HG03521 (cell line): ENCODE measurements around the gene GALNT6.

Experiments
- ATAC-seq: cut with Tn5 transposase; IDR thresholded peaks from one replicate; pipeline ENCODE4 v1.9.1; 2021; ENCODE audit warnings: mild to moderate bottlenecking, moderate library complexity; ENCODE audit not compliant: unreplicated experiment

Gene GALNT6

DNA sequence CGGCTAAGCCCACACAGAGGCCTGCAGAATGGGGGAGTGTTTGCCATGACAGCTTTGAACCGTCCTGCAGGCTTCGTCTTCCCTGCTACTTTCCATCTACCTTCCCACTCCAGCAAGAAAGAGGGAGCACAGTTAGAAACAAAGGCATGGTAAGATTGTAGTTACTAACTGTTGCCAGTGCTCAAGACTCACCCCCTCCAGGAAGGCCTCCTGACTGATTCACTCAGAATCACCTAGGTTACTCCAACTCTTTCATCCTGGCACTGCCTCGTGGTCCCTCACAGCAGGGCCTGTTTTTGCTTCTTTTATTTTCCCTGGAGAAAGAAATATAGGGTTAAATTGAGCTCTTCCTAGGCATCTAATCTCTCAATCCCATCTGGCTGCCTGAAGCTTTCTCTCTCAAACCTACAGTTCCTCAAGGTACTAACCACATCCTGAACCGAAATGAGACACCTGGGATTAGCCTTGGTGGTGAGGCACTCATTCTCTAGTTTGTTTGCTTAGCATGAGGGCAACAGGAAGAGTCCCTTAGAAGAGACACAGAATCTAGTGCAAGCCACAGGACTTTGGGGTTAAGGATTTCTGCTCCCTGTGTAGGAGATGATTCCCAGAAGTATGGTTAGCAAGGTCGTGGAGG, 7.8 kb downstream of the GALNT6 start:
- ATAC-seq = no peak

DNA sequence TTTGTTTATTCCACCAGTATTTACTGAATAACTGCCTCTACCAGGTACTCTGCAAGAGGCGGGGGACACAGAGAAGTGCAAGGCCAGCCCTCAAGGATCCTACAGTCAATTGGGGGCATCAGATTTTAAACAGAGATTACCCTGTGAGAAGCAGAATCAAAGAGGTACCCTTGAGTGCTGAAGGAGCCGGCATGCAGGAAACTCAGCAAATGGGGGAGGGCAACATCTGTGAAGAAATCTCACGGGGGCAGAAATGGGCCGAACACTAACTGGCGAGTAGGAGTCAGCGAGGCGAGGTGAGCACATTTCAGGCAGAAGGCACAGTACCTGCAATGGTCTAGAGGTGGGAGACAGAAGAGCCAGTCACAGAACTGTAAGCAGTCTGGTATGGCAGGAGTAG, 9.0 kb downstream of the GALNT6 start:
- no peak for ATAC-seq

DNA sequence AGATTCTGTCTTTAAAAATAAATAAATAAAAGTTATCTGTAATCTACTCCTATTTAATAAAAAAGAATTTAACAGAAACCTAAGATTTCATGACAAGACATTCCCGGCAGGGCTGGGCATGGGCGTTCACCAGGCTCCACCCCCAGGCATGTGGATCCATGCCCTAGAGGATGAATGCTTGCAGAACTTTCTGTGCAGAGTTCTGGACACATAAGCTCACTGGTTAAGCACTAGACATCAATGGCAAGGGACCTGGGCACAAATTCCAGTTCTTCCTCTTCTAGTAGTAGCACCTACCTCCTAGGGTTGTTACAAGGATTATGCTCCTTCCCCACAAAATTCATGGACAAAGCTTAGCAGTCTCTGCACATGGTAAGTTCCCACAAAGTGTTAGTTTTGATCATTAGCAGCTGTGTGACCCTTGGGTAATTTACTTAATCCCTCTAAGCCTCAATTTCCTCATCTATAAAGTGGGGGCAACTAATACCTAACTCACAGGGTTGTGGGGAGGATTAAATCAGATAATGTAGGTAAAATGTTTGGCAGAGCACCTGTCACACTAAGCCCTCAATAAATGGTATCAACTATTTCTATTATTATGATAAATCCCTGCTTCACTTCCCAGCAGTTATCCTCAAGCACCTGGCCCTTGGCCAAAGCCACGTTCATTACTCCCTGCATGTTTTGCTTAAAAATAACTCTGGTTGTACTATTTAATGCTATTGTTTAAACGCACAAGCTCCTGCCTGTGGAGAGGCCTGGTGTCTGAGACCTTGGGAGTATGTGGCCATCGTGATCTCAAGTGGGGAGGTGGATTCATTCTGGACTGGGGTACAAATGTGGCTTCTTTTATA, 9.8 kb downstream of the GALNT6 start:
- ATAC-seq = no peak

DNA sequence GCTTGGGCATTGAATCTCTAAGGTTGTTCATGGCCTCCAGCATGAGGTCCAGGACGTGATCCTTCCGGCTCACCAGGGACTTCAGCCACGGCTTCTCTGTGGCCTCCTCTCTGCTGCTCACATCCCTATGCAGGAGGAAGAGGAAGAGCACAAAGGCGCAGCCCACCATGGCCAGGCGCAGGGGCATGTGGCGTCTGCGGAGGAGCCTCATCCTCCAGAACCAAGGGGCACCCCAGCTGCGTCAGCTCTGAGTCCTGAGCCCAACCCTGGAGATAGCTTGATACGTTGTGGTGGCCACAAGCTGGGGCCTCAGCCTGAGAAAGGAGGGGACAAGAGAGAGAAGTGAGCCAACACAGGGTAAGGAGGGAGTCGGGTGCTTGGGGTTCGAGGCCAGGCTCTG, 11.6 kb downstream of the GALNT6 start:
- no peak for ATAC-seq

DNA sequence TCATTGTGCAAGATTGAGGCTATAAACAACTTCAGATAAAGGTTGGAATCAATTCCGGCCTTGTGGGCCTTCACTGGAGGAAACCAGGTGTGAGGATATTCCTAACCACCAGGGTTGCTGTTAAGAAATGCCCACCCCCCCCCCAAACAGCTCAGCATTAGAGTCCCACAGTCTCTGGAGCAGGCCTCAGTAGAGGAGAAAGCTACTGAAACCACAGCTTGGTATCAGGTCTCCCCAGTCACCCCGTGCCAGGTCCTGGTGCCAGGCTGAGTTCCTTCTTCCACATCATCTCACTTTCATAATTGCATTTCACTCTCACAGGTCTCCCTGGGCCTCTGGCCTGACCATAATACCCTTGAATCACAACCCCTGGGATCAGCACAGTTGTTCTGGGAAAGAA, 12.5 kb downstream of the GALNT6 start:
- ATAC-seq = no peak

DNA sequence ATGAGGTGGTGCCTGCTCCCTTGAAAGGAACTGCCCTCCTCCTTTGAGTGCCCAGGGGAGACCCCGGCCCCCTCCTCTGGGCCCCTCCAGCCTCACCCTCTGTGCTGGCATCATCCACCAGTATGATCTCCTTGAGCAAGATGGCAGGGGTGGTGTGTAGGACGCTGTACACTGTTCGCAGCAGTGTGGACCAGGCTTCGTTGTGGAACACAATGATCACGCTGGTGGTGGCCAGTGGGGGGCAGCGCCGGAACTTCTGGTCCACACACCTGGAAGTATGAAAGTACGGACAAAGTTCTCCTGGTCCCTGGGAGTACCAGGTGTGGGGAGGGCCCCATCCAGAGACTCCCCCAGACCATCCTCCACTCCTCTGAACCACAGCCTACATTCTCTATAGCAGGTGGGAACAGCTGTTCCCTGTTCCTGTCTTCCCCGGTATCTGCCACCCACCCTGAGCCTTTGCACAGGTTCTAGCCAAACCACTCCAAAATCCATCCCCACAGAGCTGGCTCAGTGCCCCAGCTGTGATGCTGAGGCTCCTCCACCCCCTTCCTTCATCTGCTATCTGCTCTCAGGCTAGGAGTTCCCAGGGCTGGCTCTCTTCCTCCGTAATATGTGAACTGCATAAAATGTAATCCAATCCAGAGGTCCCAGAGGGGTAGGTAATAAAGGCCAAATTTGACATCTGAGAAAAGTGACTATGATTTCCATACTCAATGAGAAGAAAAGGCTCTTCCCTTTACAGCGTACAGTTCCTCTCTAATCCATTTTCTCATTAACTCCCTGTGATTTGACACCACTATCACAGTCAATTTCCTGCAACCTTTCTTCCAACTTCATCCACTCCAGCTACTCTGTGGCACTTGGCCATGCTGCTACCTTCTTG, 13.9 kb downstream of the GALNT6 start:
- no peak for ATAC-seq

DNA sequence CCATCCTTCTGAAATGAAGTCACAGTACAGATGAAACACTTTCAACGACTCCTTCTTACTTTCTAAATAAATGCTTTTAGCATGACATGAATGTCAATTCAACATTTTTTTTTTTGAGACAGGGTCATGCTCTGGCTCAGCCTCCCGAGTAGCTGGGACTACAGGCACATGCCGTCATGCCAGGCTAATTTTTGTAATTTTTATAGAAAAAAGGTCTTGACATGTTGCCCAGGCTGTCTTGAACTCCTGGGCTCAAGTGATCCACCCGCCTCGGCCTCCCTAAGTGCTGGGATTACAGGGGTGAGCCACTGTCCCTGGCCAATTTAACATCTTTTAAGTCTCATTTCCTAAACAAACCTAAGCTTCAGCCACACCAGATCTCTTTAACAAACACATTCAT, 16.4 kb downstream of the GALNT6 start:
- no peak for ATAC-seq

DNA sequence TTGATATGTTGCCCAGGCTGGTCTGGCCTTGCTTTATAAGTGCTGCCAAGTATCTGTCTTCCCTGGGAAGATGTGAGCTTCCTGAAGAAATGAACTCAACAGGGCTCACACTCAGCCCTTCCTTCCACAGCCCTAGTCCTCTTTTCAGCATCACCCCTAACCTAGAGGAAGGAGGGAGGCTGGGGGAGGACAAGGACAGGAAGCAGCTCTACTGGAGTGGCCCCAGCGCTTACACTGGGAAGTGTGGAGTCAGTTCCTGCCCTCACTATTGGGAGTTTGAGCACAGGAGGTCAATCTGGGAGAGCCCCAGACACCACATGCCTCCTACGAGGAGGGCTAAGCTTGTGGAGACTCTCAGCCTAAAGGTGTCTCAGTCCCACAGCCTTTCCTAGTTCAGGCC, 16.8 kb downstream of the GALNT6 start:
- no peak for ATAC-seq

DNA sequence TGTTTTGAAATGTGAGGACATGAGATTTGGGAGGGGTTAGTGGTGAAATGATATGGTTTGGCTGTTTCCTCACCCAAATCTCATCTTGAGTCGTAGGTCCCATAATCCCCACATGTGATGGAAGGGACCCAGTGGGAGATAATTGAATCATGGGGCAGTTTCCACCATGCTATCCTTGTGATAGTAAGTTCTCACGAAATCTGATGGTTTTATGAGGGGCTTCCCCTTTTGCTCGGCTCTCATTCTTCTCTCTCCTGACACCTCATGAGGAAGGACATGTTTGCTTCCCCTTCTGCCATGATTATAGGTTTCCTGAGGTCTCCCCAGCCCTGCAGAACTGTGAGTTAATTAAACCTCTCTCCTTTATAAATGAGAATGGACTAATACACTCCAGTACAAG, 18.0 kb downstream of the GALNT6 start:
- ATAC-seq = no peak

DNA sequence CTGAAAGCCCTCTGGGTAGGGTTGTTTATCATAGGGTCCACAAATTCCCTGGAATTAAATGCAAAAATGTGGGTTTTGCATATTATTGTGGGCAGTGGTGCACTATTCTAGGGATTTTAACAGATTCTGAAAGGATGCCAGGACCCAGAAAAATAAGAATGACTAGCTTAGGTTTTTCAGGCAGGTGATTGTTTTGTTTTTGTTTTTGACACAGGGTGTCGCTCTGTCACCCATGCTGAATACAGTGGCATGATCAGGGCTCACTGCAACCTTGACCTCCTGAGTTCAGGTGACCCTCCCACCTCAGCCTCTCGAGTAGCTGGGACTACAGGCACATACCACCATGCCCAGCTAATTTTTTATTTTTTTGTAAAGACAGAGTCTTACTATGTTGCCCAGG, 19.2 kb downstream of the GALNT6 start:
- ATAC-seq = no peak

DNA sequence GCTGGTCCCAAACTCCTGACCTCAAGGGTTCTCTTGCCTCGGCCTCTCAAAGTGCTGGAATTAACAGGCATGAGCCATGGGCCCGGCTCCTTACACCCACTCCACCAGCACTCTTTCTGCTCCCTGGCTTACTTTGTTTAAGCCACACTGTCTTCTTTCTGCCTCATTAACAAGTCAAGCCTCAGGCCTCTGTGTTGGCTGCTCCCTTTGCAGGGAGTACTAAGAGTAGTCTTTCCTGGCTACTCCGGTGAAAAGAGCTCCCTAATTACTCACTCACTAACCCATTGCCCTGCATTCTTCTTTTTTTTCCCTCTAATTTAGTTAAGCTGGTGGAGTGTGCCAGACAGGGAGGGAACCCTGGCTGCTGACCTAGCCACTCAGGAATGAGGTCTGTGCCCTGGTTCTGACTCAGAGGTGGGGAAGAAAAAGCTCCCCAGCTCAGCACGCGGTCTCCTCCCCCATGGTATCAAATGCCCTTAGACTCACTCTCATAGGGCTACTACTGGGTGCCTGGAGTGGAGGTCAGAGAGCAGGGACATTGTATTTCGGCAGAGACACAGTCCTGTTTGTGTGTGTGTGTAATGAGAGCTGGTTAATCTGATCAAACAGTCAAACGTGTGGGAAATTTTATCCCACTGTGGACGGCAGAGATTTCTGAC, 19.8 kb downstream of the GALNT6 start:
- ATAC-seq = no peak

DNA sequence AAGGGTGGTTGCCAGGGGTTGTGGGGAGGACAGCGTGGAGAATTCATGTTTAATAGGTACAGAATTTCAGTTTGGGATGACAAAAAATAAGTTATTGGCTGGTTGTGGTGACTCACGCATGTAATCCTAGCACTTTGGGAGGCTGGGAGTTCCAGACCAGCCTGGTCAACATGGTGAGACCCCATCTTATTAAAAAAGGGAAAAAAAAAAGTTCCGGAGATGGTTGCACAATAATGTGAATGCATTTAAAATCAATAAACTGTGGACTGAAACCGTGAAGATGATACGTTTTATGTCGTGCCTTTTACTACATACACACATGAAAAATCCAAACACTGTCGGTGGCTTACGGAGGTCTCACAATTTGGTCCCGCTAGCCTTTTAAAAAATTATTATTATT, 20.5 kb downstream of the GALNT6 start:
- no peak for ATAC-seq

DNA sequence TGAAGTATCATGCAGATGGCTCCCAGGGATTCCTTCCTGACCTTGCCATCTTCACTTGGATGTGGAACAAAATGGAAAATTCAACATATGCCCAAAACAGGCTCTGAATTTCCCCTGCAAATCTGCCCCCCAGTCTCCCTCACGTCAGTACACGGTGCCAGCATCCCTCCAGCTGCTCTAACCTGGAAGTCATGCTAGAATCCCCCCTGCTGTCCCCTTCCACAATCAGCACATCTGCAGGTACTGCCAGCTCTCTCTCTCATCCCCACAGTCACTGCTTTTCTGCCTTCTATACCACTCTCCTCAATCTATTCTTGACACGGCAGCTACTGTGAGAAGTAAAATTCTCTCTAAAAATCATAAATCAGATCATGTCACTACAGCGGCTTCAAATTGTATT, 21.6 kb downstream of the GALNT6 start:
- no peak for ATAC-seq

DNA sequence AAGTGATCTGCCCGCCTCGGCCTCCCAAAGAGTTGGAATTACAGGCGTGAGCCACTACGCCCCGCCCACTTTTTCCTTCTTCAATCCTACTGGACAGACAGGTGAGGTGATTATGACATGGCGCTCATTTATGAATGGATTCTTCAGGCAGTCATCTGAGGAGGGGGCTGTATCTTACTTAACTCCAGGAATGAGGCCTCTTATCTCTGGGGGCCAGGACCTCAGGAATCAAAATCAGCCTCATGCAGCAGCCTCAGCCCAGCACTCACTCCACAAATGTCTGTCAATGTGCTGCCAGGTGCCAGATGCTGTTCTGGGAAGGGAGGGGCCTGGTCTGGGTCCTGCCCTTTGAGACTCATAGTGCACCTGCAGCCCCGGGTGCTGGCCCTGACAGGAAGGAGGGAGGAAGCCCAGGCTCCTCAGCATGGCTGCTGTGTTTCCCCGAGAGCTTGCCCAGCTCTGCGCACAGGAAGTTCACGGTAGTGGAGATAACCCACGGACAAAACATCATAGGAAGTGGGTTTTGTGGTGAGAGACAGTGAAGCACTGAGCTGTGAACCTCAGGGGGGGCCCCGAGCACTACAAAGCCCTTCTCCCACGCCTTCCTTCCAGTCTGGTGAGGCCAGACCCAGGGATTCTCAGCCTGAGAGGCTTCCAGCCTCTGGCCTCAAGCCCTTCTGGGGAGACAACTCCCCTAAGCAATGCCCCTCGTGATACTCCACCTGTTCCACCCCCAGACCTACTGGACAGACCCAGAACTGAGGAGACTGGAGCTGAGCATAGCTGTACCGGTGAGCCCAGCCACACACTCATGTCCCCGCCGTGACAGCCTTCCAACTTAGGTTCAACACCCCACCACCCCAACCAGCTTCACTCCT, 22.3 kb downstream of the GALNT6 start:
- ATAC-seq = peak; percentile 97

DNA sequence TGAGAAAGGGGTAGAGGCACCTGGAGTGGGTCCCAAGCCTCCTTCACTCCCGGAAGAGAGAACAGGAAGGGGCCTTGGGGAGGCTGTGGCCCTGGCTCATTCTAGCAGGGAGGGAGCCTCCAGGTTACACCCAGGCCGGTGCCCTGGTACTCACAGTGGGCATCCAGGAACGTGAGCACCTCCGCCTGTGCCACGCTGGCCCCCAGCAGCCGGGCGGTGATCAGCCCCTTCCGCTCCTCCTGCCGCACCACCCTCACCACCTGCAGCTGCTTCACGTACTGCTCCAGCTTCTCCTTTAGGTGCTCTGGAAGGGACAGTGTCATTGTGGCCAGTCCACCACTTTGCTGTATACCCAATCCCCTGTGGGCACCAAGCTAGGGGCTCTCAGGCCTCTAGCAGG, 25.9 kb downstream of the GALNT6 start:
- no peak for ATAC-seq

DNA sequence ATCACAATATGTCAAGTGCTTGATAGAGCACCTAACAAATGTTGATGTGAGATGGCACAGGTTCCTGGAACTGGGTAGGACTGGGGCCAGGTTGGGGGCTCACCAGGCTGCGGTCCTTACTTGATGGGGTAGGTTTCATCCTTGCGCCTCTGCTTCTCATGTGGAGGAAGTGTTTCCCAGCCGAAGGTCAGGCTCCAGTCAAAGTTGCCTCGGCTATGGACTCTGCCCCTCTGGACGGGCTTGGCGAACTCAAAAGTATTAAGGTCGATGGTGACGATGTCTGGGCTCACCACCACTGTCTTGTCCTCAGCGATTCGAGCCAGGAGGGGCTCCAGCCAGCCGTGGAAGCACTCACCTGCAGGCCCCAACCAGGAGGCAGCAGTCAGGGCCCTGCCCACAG, 27.2 kb downstream of the GALNT6 start:
- ATAC-seq = no peak

DNA sequence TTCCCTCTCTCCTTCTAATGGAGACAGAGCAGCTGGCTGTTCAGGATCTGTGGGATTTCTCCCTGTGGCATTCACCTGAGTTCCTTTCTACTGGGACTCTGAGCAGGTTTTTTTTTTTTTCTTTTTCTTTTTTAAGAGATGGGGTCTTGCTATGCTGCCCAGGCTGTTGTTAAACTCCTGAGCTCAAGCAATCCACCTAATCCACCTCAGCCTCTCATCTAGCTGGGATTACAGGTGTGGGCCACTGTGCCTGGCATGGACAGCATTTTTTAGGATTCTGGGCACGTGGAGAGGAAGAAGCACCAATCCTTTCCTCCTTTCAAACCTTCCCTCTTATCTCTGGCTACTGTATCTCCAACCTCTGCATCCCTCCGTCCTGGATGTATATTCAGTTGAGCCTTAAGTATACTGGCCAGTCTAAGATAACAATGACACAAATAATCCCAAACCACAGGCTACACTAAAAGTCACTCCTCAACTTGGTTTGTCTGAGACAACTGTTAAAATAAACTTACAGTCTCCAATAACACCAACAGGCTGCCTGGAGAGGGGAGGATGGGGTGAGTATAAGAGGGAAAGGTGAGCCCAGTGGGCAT, 28.4 kb downstream of the GALNT6 start:
- ATAC-seq = no peak

DNA sequence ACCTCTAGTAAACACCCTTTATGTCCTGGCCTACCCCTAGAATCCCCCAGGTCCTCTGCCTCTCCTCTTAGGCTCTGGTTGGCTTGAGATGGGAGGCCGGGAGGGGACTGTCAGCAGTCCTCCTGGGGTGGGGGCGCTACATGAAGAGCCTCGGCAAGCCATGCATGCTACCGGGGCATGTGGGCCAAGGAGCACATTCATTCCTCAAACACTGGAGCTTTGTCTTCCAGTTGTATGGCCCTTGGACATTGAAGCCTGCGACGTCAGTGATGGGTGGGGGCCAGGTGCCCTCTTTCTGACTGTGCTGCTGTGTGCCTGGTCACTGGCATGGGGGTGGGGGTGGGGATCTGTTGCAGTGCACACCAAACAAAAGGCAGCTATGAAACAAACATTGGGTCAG, 28.9 kb downstream of the GALNT6 start:
- no peak for ATAC-seq

DNA sequence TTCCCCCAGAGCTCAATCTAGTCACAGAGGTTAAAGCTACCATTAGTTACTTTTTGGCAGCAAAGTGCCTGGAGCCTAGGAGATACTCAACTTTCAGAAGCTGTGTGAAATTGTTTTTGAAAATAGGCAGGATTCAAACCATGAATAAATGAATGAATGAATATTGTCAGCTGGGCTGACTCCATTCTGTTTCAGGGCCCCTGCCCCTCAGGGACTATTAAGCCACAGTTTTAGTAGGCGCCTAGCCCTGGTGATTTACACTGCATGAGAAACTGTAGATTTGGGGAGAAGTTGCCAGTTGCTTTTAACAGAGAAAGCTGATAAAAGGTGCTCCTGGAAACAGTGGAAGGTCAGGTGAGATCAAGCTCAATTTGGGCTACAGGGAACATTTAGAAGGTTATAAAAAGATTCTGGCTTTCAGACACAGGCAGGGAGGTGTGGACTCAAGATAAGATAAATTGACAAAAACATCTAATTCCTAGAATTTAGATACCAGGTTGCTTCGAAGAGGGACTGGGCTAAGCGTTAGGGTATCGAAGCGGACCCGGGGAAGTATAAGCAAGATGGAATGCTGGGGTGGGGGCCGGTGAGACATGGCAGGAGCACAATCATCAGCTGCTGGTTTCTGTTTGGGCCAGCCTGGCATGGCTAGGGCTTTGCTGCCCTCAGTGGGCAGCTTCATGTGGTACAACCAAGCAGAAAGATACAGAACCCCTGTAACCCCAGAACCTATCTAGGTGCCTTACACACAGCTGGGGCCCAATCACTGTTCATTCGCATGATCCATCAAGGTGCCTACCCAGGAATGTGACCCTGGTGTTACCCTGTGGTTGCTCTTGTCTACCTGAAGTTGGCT, 29.8 kb downstream of the GALNT6 start:
- ATAC-seq = no peak
